H9 (cell line): ENCODE results near the gene FLT3. TPM values are rescaled to one million over a fixed set of nuclear protein-coding genes. Genes with fewer than 3 reads are reported as not detected.

Experiments
- DNase-seq: peaks from one replicate; pipeline ENCODE4 v3.0.0-alpha.2; 2017
- H2AFZ ChIP-seq: one replicate; pipeline ENCODE4 v1.6.1; 2013; ENCODE audit warnings: mild to moderate bottlenecking, low read length, control low read depth, moderate library complexity
- H2AK5ac ChIP-seq: 2 replicates; pipeline ENCODE4 v1.6.1; 2013; ENCODE audit warnings: low read length, control low read depth, mixed read lengths; ENCODE audit not compliant: insufficient read length
- H2BK120ac ChIP-seq: one replicate; pipeline ENCODE4 v1.6.1; 2013; ENCODE audit warnings: low read depth, mild to moderate bottlenecking, low read length, control low read depth, inconsistent platforms; ENCODE audit not compliant: poor library complexity, severe bottlenecking
- H2BK12ac ChIP-seq: 2 replicates; pipeline ENCODE4 v1.6.1; 2013; ENCODE audit warnings: low read length, control low read depth, mixed read lengths, low read depth; ENCODE audit not compliant: insufficient read length
- H2BK15ac ChIP-seq: 2 replicates; pipeline ENCODE4 v1.6.1; 2013; ENCODE audit warnings: low read depth, low read length, control low read depth
- H2BK20ac ChIP-seq: one replicate; pipeline ENCODE4 v1.6.1; 2013; ENCODE audit warnings: low read depth, mild to moderate bottlenecking, low read length, control low read depth, inconsistent platforms; ENCODE audit not compliant: poor library complexity, severe bottlenecking
- H2BK5ac ChIP-seq: 2 replicates; pipeline ENCODE4 v1.6.1; 2013; ENCODE audit warnings: low read length, control low read depth, mixed read lengths; ENCODE audit not compliant: insufficient read length
- H3K14ac ChIP-seq: 2 replicates; pipeline ENCODE4 v1.6.1; 2013; ENCODE audit warnings: low read length, control low read depth; ENCODE audit not compliant: insufficient read depth
- H3K18ac ChIP-seq: 2 replicates; pipeline ENCODE4 v1.6.1; 2013; ENCODE audit warnings: low read depth, mild to moderate bottlenecking, mixed read lengths, low read length, control low read depth; ENCODE audit not compliant: insufficient read length
- H3K23ac ChIP-seq: 2 replicates; pipeline ENCODE4 v1.6.1; 2013; ENCODE audit warnings: low read length, control low read depth, mixed read lengths, low read depth; ENCODE audit not compliant: insufficient read length
- H3K23me2 ChIP-seq: 2 replicates; pipeline ENCODE4 v1.6.1; 2013; ENCODE audit warnings: low read depth, mild to moderate bottlenecking, mixed read lengths, low read length, control low read depth; ENCODE audit not compliant: insufficient read length, poor library complexity, severe bottlenecking
- H3K27ac ChIP-seq: 2 replicates; pipeline ENCODE4 v1.5.1; 2013; ENCODE audit warnings: low read length, control low read depth, mixed read lengths, low read depth; ENCODE audit not compliant: insufficient read length
- H3K27me3 ChIP-seq: 2 replicates; pipeline ENCODE4 v1.6.1; 2013; ENCODE audit warnings: low read length, control low read depth, inconsistent platforms; ENCODE audit not compliant: insufficient read depth
- H3K4ac ChIP-seq: 2 replicates; pipeline ENCODE4 v1.6.1; 2013; ENCODE audit warnings: low read depth, mild to moderate bottlenecking, control low read depth, inconsistent platforms, low read length, moderate library complexity
- H3K4me1 ChIP-seq: 2 replicates; pipeline ENCODE4 v1.6.1; 2013; ENCODE audit warnings: low read length, control low read depth, inconsistent platforms; ENCODE audit not compliant: insufficient read depth
- H3K4me2 ChIP-seq: 2 replicates; pipeline ENCODE4 v1.6.1; 2013; ENCODE audit warnings: low read length, control low read depth, mixed read lengths; ENCODE audit not compliant: insufficient read length, insufficient read depth
- H3K56ac ChIP-seq: 2 replicates; pipeline ENCODE4 v1.6.1; 2013; ENCODE audit warnings: low read depth, mild to moderate bottlenecking, mixed read lengths, low read length, control low read depth; ENCODE audit not compliant: insufficient read length
- H3K79me1 ChIP-seq: 2 replicates; pipeline ENCODE4 v1.6.1; 2013; ENCODE audit warnings: low read depth, mild to moderate bottlenecking, moderate library complexity, low read length, control low read depth, inconsistent platforms; ENCODE audit not compliant: insufficient read depth, poor library complexity, severe bottlenecking
- H3K79me2 ChIP-seq: 2 replicates; pipeline ENCODE4 v1.6.1; 2013; ENCODE audit warnings: low read length, control low read depth, inconsistent platforms; ENCODE audit not compliant: insufficient read depth
- H3K9ac ChIP-seq: 2 replicates; pipeline ENCODE4 v1.6.1; 2013; ENCODE audit warnings: low read length, control low read depth, mixed read lengths; ENCODE audit not compliant: insufficient read length; ENCODE audit errors: extremely low read depth
- H3K9me3 ChIP-seq: one replicate; pipeline ENCODE4 v1.6.1; 2013; ENCODE audit warnings: low read depth, low read length, inconsistent platforms; ENCODE audit not compliant: control insufficient read depth
- H3T11ph ChIP-seq: one replicate; pipeline ENCODE4 v1.6.1; 2013; ENCODE audit warnings: mild to moderate bottlenecking, low read length, control low read depth, inconsistent platforms
- H4K20me1 ChIP-seq: one replicate; pipeline ENCODE4 v1.6.1; 2013; ENCODE audit not compliant: control insufficient read depth, insufficient read length, insufficient read depth
- H4K5ac ChIP-seq: 2 replicates; pipeline ENCODE4 v1.6.1; 2013; ENCODE audit warnings: low read depth, mild to moderate bottlenecking, mixed read lengths, low read length, control low read depth; ENCODE audit not compliant: insufficient read length
- H4K8ac ChIP-seq: replicated peaks from 2 replicates; pipeline ENCODE4 v1.6.1; 2013; ENCODE audit warnings: low read length, control low read depth, mixed read lengths, low read depth; ENCODE audit not compliant: insufficient read length
- H4K91ac ChIP-seq: 2 replicates; pipeline ENCODE4 v1.6.1; 2013; ENCODE audit warnings: low read depth, mild to moderate bottlenecking, moderate library complexity, mixed read lengths, low read length, control low read depth; ENCODE audit not compliant: insufficient read length
- H3K27ac Mint-ChIP-seq, 3 experiments: 2 replicates in 2 of 3; 3 replicates in 1 of 3; pipeline ENCODE4 v1.8.0; 2020 to 2021; ENCODE audit warnings: mixed read lengths in 3 of 3, mild to moderate bottlenecking in 1 of 3, moderate library complexity in 1 of 3
- H3K27me3 Mint-ChIP-seq: 2 replicates; pipeline ENCODE4 v1.8.0; 2021; ENCODE audit warnings: low read depth, mild to moderate bottlenecking, moderate library complexity, mixed read lengths
- H3K36me3 Mint-ChIP-seq, 3 experiments: 2 replicates in 2 of 3; 3 replicates in 1 of 3; pipeline ENCODE4 v1.8.0; 2020 to 2021; ENCODE audit warnings: low read depth in 3 of 3, mixed read lengths in 3 of 3; ENCODE audit not compliant: insufficient read depth in 1 of 3
- H3K4me1 Mint-ChIP-seq, 2 experiments: 2 replicates each; pipeline ENCODE4 v1.8.0; 2020; ENCODE audit warnings: mixed read lengths in 2 of 2
- H3K4me3 Mint-ChIP-seq, 2 experiments: 2 replicates in 1 of 2; 3 replicates in 1 of 2; pipeline ENCODE4 v1.8.0; 2020 to 2021; ENCODE audit warnings: mild to moderate bottlenecking in 2 of 2, mixed read lengths in 2 of 2, moderate library complexity in 1 of 2
- H3K9me3 Mint-ChIP-seq, 2 experiments: 2 replicates in 1 of 2; 3 replicates in 1 of 2; pipeline ENCODE4 v1.8.0; 2020; ENCODE audit warnings: mild to moderate bottlenecking in 2 of 2, mixed read lengths in 2 of 2, moderate library complexity in 1 of 2
- CTCF ChIP-seq: fragments of 200-600 bp; sonication (generic); conservative IDR thresholded peaks from 3 replicates; pipeline ENCODE4 v1.8.0; 2021; ENCODE audit warnings: antibody characterized with exemption, mild to moderate bottlenecking
- WGBS: extraction: QIAGEN DNeasy Blood & Tissue Kit; methylation state at CpG from one replicate; pipeline ENCODE4 v1.1.7; 2013; ENCODE audit warnings: missing lambda C conversion rate, low lambda C conversion rate, mixed read lengths; ENCODE audit not compliant: insufficient read length; ENCODE audit errors: extremely low coverage; 5-methylcytosine and 5-hydroxymethylcytosine counted together
- total RNA-seq: library from RNA; stranded (reverse); gene quantifications from 2 replicates; pipeline ENCODE4 v1.2.1, GENCODE V29; 2021

FLT3 gene
- total RNA-seq, 1 experiment from 2014 or later: 0.44 TPM

- Histone ChIP-seq H3K23me2 (no peaks in the 10 kb centered on the region), H3K4ac (no peak overlapping the region), H2BK12ac (no peak overlapping the region), H4K5ac (no peak overlapping the region), H3K27ac (no peak overlapping the region), H3K79me2 (no peaks in the 10 kb centered on the region), H3T11ph (no peak overlapping the region), H3K9ac (no peak overlapping the region), H4K91ac (no peak overlapping the region), H3K79me1 (no peaks in the 10 kb centered on the region), H3K18ac (no peak overlapping the region), H3K56ac (no peak overlapping the region), H4K20me1 (no peaks in the 10 kb centered on the region), H3K23ac (no peak overlapping the region), H2BK120ac (no peak overlapping the region), H2BK5ac (no peak overlapping the region), H2BK20ac (no peak overlapping the region), H3K4me1 (no peaks in the 10 kb centered on the region), H2AK5ac (no peak overlapping the region), H3K14ac (no peak overlapping the region), H3K9me3 (no peaks in the 10 kb centered on the region), H2BK15ac (no peak overlapping the region), H3K27me3 (no peaks in the 10 kb centered on the region), H4K8ac (no peak overlapping the region), H3K4me2 (no peak overlapping the region), H2AFZ (no peak overlapping the region)
- Mint-ChIP-seq H3K4me1 (peaks cover 6 to 11% of the 10 kb centered on the region in 2 experiments), H3K27me3 (peaks cover 21% of the 10 kb centered on the region), H3K36me3 (no peaks in the 10 kb centered on the region), H3K4me3 (no peak overlapping the region), H3K27ac (no peak overlapping the region), H3K9me3 (no peaks in the 10 kb centered on the region; a peak in 1 of 5 replicates)
- WGBS: no CpG with 5 or more reads among the region's 11 CpGs
- TF ChIP-seq CTCF: no peak
- no peak for DNase-seq
These were observed 99.3 kb downstream of the FLT3 start for GRCh38 chr13:28001049-28001448.
